BJ (cell line): ENCODE results near the gene PCYT1B. TPM values are rescaled to one million over a fixed set of nuclear protein-coding genes. Genes with fewer than 3 reads are reported as not detected.
A peak's percentile ranks its signal among the peaks of the same experiment; 100 is the strongest.

ENCODE experiments used
- CTCF ChIA-PET: fragments of 350-600 bp; formaldehyde crosslinking; extraction: SDS; loops from one replicate; lab custom pipeline; 2021; ENCODE audit warnings: antibody characterized with exemption, inconsistent platforms; lab: Yijun Ruan, JAX
- POLR2A ChIA-PET: fragments of 300-600 bp; sonication (Branson Sonifier 250); formaldehyde crosslinking; extraction: SDS; loops from one replicate; lab custom pipeline; 2021; ENCODE audit warnings: antibody characterized with exemption; lab: Charles Lee
- DNase-seq: peaks from one replicate; pipeline ENCODE4 v3.0.0-alpha.2; 2011; ENCODE audit warnings: low read depth
- H3K27me3 ChIP-seq: 2 replicates; pipeline ENCODE4 v1.6.0; 2011; ENCODE audit warnings: low read length; ENCODE audit not compliant: control insufficient read depth, insufficient read depth
- H3K36me3 ChIP-seq: 2 replicates; pipeline ENCODE4 v1.5.1; 2011; ENCODE audit warnings: low read length; ENCODE audit not compliant: control insufficient read depth, insufficient read depth
- H3K4me3 ChIP-seq: 2 replicates; pipeline ENCODE4 v1.5.1; 2011; ENCODE audit warnings: low read depth, mild to moderate bottlenecking, control low read depth, low read length
- CTCF ChIP-seq: IDR thresholded peaks from 2 replicates; pipeline ENCODE4 v1.5.1; 2011; ENCODE audit warnings: low read depth, mild to moderate bottlenecking, control low read depth, inconsistent platforms, low read length, moderate library complexity; ENCODE audit not compliant: insufficient read depth
- polyA plus RNA-seq: library from polyadenylated mRNA; depleted of rRNA; stranded (reverse); fragments of >200 nt; gene quantifications from 2 replicates; pipeline ENCODE4 v1.2.3, GENCODE V29; 2011; rRNA removed
- small RNA-seq: library from RNA; depleted of rRNA; stranded (forward); fragments of <200 nt; gene quantifications from one replicate; pipeline ENCODE3, GENCODE V24; 2012; ENCODE audit warnings: low replicate concordance, low read depth; ENCODE audit not compliant: insufficient read length

The PCYT1B gene
- polyA plus RNA-seq, 1 experiment = not detected

- ChIA-PET POLR2A (no interaction called here), CTCF (no interaction called here)
- no peak for DNase-seq
- Histone ChIP-seq H3K27me3 (no peaks in the 10 kb centered on the region), H3K4me3 (no peak overlapping the region), H3K36me3 (no peaks in the 10 kb centered on the region)
- no peak for TF ChIP-seq CTCF
Measured at GRCh38 chrX:24520472-24520871, 126.7 kb downstream of the PCYT1B start.

- ChIA-PET CTCF (interaction anchor here (1.2 kb wide), 1 partner anchor 120 kb away, joined by 5 read pairs; no protein-coding TSS in a partner anchor), POLR2A (no interaction called here)
- Histone ChIP-seq H3K27me3 (no peaks in the 10 kb centered on the region), H3K4me3 (no peak overlapping the region), H3K36me3 (no peaks in the 10 kb centered on the region)
- DNase-seq = no peak
- TF ChIP-seq CTCF = peak; percentile 9; the same call in 1 of the 2 replicates
Measured at GRCh38 chrX:24515447-24515846, 131.7 kb downstream of the PCYT1B start.

- POLR2A ChIA-PET = no interaction called here
- CTCF ChIA-PET = no interaction called here
- H3K4me3 ChIP-seq = no peak overlapping the region
- DNase-seq = no peak
- H3K36me3 ChIP-seq = no peaks in the 10 kb centered on the region
- no peak for TF ChIP-seq CTCF
- H3K27me3 ChIP-seq = no peaks in the 10 kb centered on the region
Measured at GRCh38 chrX:24513416-24513815, 133.7 kb downstream of the PCYT1B start.

GRCh38 chrX:24508375-24508774 is 138.8 kb downstream of the PCYT1B start:
- DNase-seq = no peak
- H3K36me3 ChIP-seq = no peaks in the 10 kb centered on the region
- TF ChIP-seq CTCF = no peak
- H3K4me3 ChIP-seq = no peak overlapping the region
- no peaks in the 10 kb centered on the region for H3K27me3 ChIP-seq
- ChIA-PET CTCF (interaction anchor here (1.1 kb wide), 1 partner anchor 9 kb away, joined by 3 read pairs; no protein-coding TSS in a partner anchor), POLR2A (no interaction called here)

Small RNAs within 50 kb of the gene (small RNA-seq; reads per million reads assigned to genes)
- not detected for gene SNRPEP9

Other genes with a start within 250 kb of the PCYT1B start
- gene PDK3, start 182.1 kb downstream of the PCYT1B start, polyA plus RNA-seq = 2.4 and 5.3 TPM in 2 replicates
- 1.8 and 2.5 TPM in 2 replicates for gene POLA1, start 46.6 kb upstream of the PCYT1B start, polyA plus RNA-seq